Umbilical cord (tissue), 2 donors: ENCODE data around the gene COMMD4. TPM values are rescaled to one million over a fixed set of nuclear protein-coding genes. Genes with fewer than 3 reads are reported as not detected.
"Not testable (repeated sequence)": the region's sequence is repeated elsewhere in the genome, so short reads cannot be mapped to it uniquely, and the experiment has no call there.

Source experiments
- DNase-seq: peaks from one replicate; pipeline ENCODE4 v3.0.0-alpha.2; 2015; ENCODE audit warnings: low spot score
- total RNA-seq: library from RNA; depleted of rRNA; stranded (reverse); fragments of >200 nt; gene quantifications from one replicate; pipeline ENCODE4 v1.2.3, GENCODE V29; 2014; ENCODE audit warnings: low replicate concordance; ENCODE audit not compliant: insufficient read depth

COMMD4 gene
- total RNA-seq, 1 donor from 2014 or later, result 35.9 TPM

DNA sequence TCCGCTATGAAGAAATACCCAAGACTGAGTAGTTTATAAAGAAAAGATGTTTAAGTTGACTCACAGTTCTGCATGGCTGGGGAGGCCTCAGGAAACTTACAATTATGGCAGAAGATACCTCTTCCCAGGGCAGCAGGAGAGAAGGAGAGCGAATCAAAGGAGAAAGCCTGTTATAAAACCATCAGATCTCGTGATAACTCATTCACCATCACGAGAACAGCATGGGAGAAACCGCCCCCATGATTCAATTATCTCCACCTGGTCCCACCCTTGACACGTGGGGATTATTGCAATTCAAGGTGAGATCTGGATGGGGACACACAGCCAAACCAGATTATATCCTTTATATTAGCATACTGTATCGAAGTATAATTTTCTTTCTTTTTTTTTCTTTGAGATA, 3.8 kb upstream of the COMMD4 start:
- DNase-seq, result not testable (repeated sequence)

DNA sequence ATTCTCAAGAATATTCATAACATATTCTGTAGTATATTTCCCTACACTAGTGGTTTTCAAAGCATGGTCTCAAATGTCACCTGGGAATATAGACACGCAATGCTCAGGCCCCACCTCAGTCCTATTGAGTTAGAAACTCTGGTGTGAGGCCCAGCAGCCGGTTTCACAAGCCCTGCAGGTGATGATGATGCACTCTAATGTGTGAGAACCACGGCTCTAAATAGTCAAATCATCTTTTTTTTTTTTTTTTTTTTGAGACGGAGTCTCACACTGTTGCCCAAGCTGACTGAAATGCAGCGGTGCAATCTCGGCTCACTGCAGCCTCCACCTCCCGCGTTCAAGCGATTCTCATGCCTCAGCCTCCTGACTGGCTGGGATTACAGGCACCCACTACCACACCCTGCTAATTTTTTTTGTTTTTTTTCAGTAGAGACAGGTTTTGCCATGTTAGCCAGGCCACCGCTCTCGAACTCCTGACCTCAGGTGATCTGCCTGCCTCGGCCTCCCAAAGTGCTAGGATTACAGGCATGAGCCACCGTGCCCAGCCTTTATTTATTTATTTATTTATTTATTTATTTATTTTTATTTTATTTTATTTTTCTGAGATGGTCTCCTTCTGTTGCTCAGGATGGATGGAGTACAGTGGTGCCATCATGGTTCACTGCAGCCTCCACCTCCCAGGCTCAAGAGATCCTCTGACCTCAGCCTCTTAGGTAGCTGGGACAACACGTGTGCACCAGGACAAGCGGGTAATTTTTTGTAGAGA, 2.0 kb upstream of the COMMD4 start:
- not testable (repeated sequence) for DNase-seq

GRCh38 chr15:75335313-75335704, 554 bp upstream of the COMMD4 start:
- DNase-seq, result no peak

DNA sequence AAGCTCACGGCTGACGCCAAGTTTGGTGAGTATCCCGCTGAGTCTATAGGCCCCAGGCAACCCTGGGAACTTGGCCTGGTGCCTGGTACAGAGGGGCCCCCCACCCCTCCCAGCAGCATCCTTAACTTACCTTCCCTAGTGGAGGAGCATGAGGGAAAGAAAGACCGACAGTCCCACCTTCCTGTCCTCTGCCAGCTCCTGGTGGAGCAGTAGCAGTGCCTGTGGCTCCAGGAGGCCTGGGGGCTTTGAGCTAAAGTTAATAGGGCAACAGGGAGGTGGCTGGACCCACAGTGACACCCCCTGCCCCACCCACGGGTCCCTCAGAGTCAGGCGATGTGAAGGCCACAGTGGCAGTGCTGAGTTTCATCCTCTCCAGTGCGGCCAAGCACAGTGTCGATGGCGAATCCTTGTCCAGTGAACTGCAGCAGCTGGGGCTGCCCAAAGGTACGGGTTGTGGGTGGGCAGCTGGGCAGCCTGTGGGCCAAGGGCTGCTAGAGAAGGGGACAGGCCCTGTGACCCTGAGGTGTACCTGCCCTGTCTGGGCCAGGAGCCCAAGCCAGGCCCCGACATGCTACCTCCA, 2.9 kb downstream of the COMMD4 start:
- no peak for DNase-seq

GRCh38 chr15:75339531-75340240, 3.8 kb downstream of the COMMD4 start:
- DNase-seq, result no peak

DNA sequence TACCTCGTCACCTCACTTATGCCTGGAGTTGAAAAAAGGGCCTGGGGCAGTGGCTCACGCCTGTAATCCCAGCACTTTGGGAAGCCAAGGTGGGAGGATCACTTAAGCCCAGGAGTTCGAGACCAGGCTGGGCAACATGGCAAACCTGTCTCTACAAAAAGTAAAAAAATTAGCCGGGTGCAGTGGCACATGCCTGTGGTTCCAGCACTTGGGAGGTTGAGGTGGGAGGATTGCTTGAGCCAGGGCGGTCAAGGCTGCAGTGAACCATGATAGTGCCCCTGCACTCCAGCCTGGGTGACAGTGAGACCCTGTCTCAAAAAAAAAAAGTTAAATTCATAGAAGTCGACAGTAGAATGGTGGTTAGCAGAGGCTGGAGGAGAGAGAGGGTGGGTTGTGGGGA, 6.4 kb downstream of the COMMD4 start:
- DNase-seq, result no peak

- DNase-seq, result not testable (repeated sequence)
These were observed 8.1 kb downstream of the COMMD4 start for GRCh38 chr15:75343953-75344352.

DNA sequence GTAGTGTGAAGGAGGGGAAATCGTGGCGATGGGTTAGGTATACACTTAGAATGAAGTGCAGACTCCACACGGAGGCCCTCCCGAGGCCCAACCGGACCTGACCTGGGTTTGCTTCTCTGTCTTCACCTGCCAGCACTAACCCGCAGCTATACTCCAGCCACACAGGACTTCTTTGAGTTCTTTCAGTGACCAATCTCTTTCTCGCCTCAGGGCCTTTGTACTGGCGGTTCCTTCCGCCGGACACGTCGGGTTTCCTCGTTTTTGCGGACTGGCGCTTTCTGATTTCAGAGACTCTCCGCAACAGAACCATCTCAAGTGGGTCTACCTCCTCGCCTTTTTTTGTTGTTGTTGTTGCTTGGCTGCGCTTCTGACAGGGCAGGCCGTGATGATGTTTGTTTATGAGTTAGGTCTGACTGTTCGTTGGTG, 10.9 kb downstream of the COMMD4 start, which contains the start of gene NEIL1:
NEIL1 (plus strand) TSS at position 244 of the 426 bp plus-strand sequence. CDS start 1,867 bp downstream, outside the sequence.
- no peak for DNase-seq

GRCh38 chr15:75347222-75348033, 11.6 kb downstream of the COMMD4 start:
- DNase-seq, result peak; percentile 32

GRCh38 chr15:75348034-75348561, 12.2 kb downstream of the COMMD4 start:
- DNase-seq, result no peak

DNA sequence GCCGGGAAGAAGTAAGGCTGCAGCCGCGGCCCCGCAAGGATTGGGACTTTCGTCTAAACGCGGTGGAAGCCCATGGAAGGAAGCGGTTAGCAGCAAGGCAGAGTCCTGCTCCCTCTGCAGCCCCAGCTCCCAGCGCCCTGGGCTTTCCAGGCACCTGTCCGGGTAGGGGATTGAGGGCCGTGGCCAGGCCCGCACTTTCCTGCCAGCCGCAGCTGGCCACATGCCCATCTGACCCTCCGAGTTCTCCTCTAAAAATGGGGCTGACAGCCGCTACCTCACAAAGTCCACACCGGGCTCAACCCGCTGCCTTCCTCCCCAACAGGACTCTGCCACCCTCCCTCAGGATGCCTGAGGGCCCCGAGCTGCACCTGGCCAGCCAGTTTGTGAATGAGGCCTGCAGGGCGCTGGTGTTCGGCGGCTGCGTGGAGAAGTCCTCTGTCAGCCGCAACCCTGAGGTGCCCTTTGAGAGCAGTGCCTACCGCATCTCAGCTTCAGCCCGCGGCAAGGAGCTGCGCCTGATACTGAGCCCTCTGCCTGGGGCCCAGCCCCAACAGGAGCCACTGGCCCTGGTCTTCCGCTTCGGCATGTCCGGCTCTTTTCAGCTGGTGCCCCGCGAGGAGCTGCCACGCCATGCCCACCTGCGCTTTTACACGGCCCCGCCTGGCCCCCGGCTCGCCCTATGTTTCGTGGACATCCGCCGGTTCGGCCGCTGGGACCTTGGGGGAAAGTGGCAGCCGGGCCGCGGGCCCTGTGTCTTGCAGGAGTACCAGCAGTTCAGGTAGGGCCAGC, 12.9 kb downstream of the COMMD4 start:
- DNase-seq, result no peak

DNA sequence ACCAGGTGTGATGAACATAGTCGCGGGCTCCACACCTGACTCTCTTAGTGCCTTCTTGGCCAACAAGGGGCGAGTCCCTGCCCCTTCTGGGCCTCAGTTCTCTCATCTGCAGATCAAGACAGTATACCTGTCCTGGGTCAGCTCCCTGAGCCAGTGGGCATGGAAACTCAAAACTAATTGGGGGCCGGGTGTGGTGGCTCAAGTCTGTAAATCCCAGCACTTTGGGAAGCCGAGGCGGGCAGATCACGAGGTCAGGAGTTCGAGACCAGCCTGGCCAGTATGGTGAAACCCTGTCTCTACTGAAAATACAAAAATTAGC, 13.4 kb downstream of the COMMD4 start:
- DNase-seq, result not testable (repeated sequence)

- DNase-seq, result no peak
These were observed 14.2 kb downstream of the COMMD4 start for GRCh38 chr15:75349851-75350588.

- DNase-seq, result no peak
These were observed 14.9 kb downstream of the COMMD4 start for GRCh38 chr15:75350601-75351361.

DNA sequence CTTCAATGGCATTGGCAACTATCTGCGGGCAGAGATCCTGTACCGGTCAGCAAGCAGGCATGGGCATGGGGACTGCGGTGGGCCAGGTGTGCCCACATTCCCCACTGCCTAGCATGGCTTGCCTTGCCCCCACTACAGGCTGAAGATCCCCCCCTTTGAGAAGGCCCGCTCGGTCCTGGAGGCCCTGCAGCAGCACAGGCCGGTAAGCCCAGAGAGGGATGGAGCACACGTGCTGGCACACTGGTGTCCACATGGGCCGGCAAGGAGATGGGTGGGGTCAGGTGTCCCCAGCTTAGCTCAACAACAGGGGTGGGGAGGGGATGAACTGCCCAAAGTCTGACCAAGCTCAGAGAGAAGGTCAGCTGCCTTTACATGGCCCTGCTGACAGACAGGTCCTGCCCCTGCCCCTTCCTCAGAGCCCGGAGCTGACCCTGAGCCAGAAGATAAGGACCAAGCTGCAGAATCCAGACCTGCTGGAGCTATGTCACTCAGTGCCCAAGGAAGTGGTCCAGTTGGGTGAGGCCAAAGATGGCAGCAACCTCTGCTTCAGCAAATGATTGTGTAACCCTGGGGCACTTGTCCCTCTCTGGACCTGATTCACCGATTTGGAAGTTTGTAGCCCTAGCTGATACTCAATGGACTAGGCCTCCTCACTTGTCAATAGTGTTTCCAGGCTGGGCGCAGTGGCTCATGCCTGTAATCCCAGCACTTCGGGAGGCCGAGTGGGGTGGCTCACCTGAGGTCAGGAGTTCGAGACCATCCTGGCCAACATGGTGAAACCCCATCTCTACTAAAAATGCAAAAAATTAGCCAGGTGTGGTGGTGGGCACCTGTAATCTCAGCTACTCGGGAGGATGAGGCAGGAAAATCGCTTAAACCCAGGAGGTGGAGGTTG, 16.6 kb downstream of the COMMD4 start:
- DNase-seq, result no peak

DNA sequence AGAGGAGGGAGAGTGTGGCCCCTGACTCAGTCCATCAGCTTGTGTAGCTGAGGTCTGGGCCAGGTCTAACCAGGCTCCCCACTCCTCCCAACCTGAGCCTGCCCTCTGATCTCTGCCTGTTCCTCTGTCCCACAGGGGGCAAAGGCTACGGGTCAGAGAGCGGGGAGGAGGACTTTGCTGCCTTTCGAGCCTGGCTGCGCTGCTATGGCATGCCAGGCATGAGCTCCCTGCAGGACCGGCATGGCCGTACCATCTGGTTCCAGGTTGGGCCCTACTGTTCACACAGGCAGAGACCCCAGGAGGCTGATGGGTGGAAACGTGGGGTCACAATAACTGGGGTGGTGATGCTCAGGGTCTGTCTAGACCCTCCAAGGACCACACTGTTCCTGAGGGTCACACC, 17.7 kb downstream of the COMMD4 start:
- DNase-seq, result no peak

GRCh38 chr15:75354454-75354853, 18.6 kb downstream of the COMMD4 start:
- DNase-seq, result no peak

- no peak for DNase-seq
These were observed 19.5 kb downstream of the COMMD4 start for GRCh38 chr15:75355369-75355768.
